B cell (primary cell): Measurements from ENCODE around the gene C16orf82. TPM values are rescaled to one million over a fixed set of nuclear protein-coding genes. Genes with fewer than 3 reads are reported as not detected.

Source experiments
- ATAC-seq: fragments of 200-7000 bp; cut with Tn5 transposase; one replicate; pipeline ENCODE4 v1.10.0; 2021; ENCODE audit warnings: low read depth, mild to moderate bottlenecking, moderate number of reproducible peaks, moderate library complexity
- CTCF ChIA-PET: fragments of 350-600 bp; sonication (Branson Sonifier 250); formaldehyde crosslinking; loops from one replicate; lab custom pipeline; 2021; ENCODE audit warnings: antibody characterized with exemption, inconsistent platforms; lab: Charles Lee
- POLR2A ChIA-PET: fragments of 350-600 bp; sonication (Branson Sonifier 250); formaldehyde crosslinking; loops from one replicate; lab custom pipeline; 2021; ENCODE audit warnings: antibody characterized with exemption; lab: Charles Lee
- DNase-seq: peaks from one replicate; pipeline ENCODE4 v3.0.0; 2013
- H2AFZ ChIP-seq: 2 replicates; pipeline ENCODE4 v1.6.1; 2012; ENCODE audit warnings: mild to moderate bottlenecking, low read depth, low read length; ENCODE audit not compliant: insufficient read depth, poor library complexity, severe bottlenecking
- H3K27ac ChIP-seq, 2 donors: 1 replicate in 1 of 2; 2 replicates in 1 of 2; pipeline ENCODE4 v1.5.1; 2012 to 2013; ENCODE audit warnings: low read length in 2 of 2, mild to moderate bottlenecking in 2 of 2, moderate library complexity in 1 of 2
- H3K27me3 ChIP-seq, 4 experiments: fragments of 200-600 bp in 1 of 4; sonication (generic) in 1 of 4; replicated peaks in 1 of 4; 1 replicate in 2 of 4; 2 replicates in 2 of 4; pipeline versions ENCODE4 v1.6.1 to v1.7.0; 2013 to 2016; ENCODE audit warnings: low read length in 3 of 4, mild to moderate bottlenecking in 2 of 4, mixed read lengths in 1 of 4, moderate library complexity in 1 of 4; ENCODE audit not compliant: insufficient read depth in 4 of 4, control insufficient read depth in 3 of 4; ENCODE audit errors: control extremely low read depth in 1 of 4
- H3K36me3 ChIP-seq, 2 experiments: replicated peaks in 1 of 2; 1 replicate in 1 of 2; 2 replicates in 1 of 2; pipeline versions ENCODE4 v1.6.1 to v1.7.1; 2013; ENCODE audit warnings: low read length in 1 of 2; ENCODE audit not compliant: insufficient read depth in 2 of 2, control insufficient read depth in 1 of 2; ENCODE audit errors: control extremely low read depth in 1 of 2, extremely low read depth in 1 of 2
- H3K4me1 ChIP-seq, 2 donors: fragments of 200-600 bp in 1 of 2; sonication (generic) in 1 of 2; 1 replicate in 1 of 2; 2 replicates in 1 of 2; pipeline versions ENCODE4 v1.5.1 to v1.6.1; 2013 to 2017; ENCODE audit warnings: low read length in 2 of 2; ENCODE audit not compliant: control insufficient read depth in 2 of 2, insufficient read depth in 2 of 2
- H3K4me2 ChIP-seq: replicated peaks from 2 replicates; pipeline ENCODE3; 2012; ENCODE audit warnings: mild to moderate bottlenecking, low read depth, low read length; ENCODE audit not compliant: poor library complexity, severe bottlenecking
- H3K4me3 ChIP-seq, 5 experiments: fragments of 200-600 bp in 1 of 5; sonication (generic) in 1 of 5; 1 replicate in 3 of 5; 2 replicates in 2 of 5; pipeline versions ENCODE4 v1.5.1 to v1.7.0; 2011 to 2016; ENCODE audit warnings: low read length in 4 of 5, mild to moderate bottlenecking in 4 of 5, low read depth in 2 of 5, control low read depth in 1 of 5, moderate library complexity in 1 of 5; ENCODE audit not compliant: insufficient read depth in 1 of 5; ENCODE audit errors: control extremely low read depth in 1 of 5, extremely low read depth in 1 of 5
- H3K79me2 ChIP-seq: fragments of 200-600 bp; sonication (generic); one replicate; pipeline ENCODE4 v1.6.0; 2016; ENCODE audit warnings: low read length; ENCODE audit not compliant: control insufficient read depth, insufficient read depth
- H3K9ac ChIP-seq: fragments of 200-600 bp; sonication (generic); 2 replicates; pipeline ENCODE4 v1.6.1; 2017; ENCODE audit warnings: mild to moderate bottlenecking, low read length, moderate library complexity
- H3K9me3 ChIP-seq, 3 donors: one replicate each; pipeline versions ENCODE4 v1.6.1 to v1.7.1; 2013; ENCODE audit warnings: low read length in 2 of 3; ENCODE audit not compliant: control insufficient read depth in 2 of 3, insufficient read depth in 1 of 3; ENCODE audit errors: control extremely low read depth in 1 of 3
- H4K20me1 ChIP-seq: 2 replicates; pipeline ENCODE4 v1.6.0; 2012; ENCODE audit warnings: mild to moderate bottlenecking, low read length; ENCODE audit not compliant: insufficient read depth, control insufficient read depth, poor library complexity, severe bottlenecking
- H3K27ac Mint-ChIP-seq: one replicate; pipeline ENCODE4 v1.8.0; 2021; ENCODE audit warnings: mixed read lengths
- H3K27me3 Mint-ChIP-seq: one replicate; pipeline ENCODE4 v1.8.0; 2021; ENCODE audit warnings: mixed read lengths
- H3K4me1 Mint-ChIP-seq: one replicate; pipeline ENCODE4 v1.8.0; 2021; ENCODE audit warnings: mixed read lengths
- H3K4me3 Mint-ChIP-seq: one replicate; pipeline ENCODE4 v1.8.0; 2021; ENCODE audit warnings: mixed read lengths
- H3K9me3 Mint-ChIP-seq: one replicate; pipeline ENCODE4 v1.8.0; 2022; ENCODE audit warnings: mixed read lengths; ENCODE audit not compliant: insufficient read depth
- CTCF ChIP-seq: fragments of 200-600 bp; IDR thresholded peaks from one replicate; pipeline ENCODE4 v1.8.0; 2022; ENCODE audit warnings: antibody characterized with exemption, mild to moderate bottlenecking
- EZH2 ChIP-seq: IDR thresholded peaks from 2 replicates; pipeline ENCODE4 v1.6.1; 2012; ENCODE audit warnings: borderline replicate concordance, low read depth, mild to moderate bottlenecking, moderate library complexity, low read length; ENCODE audit not compliant: insufficient read depth, poor library complexity, severe bottlenecking
- WGBS: methylation state at CpG from one replicate; pipeline ENCODE4 v1.1.5; 2013; ENCODE audit warnings: missing lambda C conversion rate; ENCODE audit not compliant: insufficient coverage; 5-methylcytosine and 5-hydroxymethylcytosine counted together
- intact Hi-C: fragments of 100-400 bp; cut with micrococcal nuclease; formaldehyde crosslinking; loops from one replicate; pipeline ENCODE4 v1.10.0; 2022
- polyA plus RNA-seq: library from polyadenylated mRNA; depleted of rRNA; stranded (reverse); fragments of >200 nt; gene quantifications from 2 replicates; pipeline ENCODE4 v1.2.3, GENCODE V29; 2012
- total RNA-seq, 2 donors: library from RNA; stranded (reverse); fragments of 120-200 nt in 1 of 2; gene quantifications; 1 replicate in 1 of 2; 2 replicates in 1 of 2; pipeline versions ENCODE4 v1.2.3 to v1.2.4, GENCODE V29; 2013 to 2022

C16orf82 gene
- total and polyA plus RNA-seq, 2 donors (not counting 1 experiment from before 2014, with no cell fraction given), result not detected

- H3K4me2 ChIP-seq, result peak overlapping the region; percentile 97
- CTCF ChIA-PET, result interaction anchor here (0.6 to 1.9 kb wide), 12 partner anchors 10 to 1876 kb away, joined by 3 to 14 read pairs (median 3); no protein-coding TSS in a partner anchor
- no peak for ATAC-seq
- Mint-ChIP-seq H3K27ac (no peak overlapping the region), H3K9me3 (no peaks in the 10 kb centered on the region), H3K27me3 (no peaks in the 10 kb centered on the region), H3K4me3 (peak overlapping the region; percentile 75), H3K4me1 (peaks cover 34% of the 10 kb centered on the region)
- H3K4me3 ChIP-seq, result peak overlapping the region in 4 of 5 experiments; percentile 16 to 64 (median 45)
- peak overlapping the region; percentile 75 for H2AFZ ChIP-seq
- no peaks in the 10 kb centered on the region for H4K20me1 ChIP-seq
- H3K9ac ChIP-seq, result peak overlapping the region; percentile 52
- intact Hi-C loops, result no loop called here
- H3K4me1 ChIP-seq, result peaks cover 30 to 42% of the 10 kb centered on the region in 2 donors
- DNase-seq, result no peak
- POLR2A ChIA-PET, result no interaction called here
- WGBS, result 78% methylated on average over 17 of the region's 17 CpGs
- TF ChIP-seq CTCF, result no peak
- no peak for TF ChIP-seq EZH2
- H3K36me3 ChIP-seq, result no peaks in the 10 kb centered on the region
- no peaks in the 10 kb centered on the region for H3K9me3 ChIP-seq
- peaks cover 0 to 3% (median 0%) of the 10 kb centered on the region in 4 experiments for H3K27me3 ChIP-seq
- no peaks in the 10 kb centered on the region for H3K79me2 ChIP-seq
- H3K27ac ChIP-seq, result no peak overlapping the region
Measured at GRCh38 chr16:27108826-27109665, 42.3 kb downstream of the C16orf82 start.
